ENCODE measurements around the gene GNG7. TPM values are rescaled to one million over a fixed set of nuclear protein-coding genes. Genes with fewer than 3 reads are reported as not detected.

GNG7 gene
- total RNA-seq, 1 experiment from 2014 or later = 9.6 TPM

GRCh38 chr19:2693492-2694160 is 8.9 kb downstream of the GNG7 start:
- Mint-ChIP-seq H3K4me3 (no peak overlapping the region), H3K27me3 (ENCODE audit: low read depth) (no peaks in the 10 kb centered on the region), H3K4me1 (no peaks in the 10 kb centered on the region), H3K36me3 (no peaks in the 10 kb centered on the region), H3K27ac (no peak overlapping the region), H3K9me3 (no peaks in the 10 kb centered on the region)
- TF ChIP-seq ZNF138 (CRISPR knock-in tag; conservative IDR thresholded peaks at IDR 0.05) = no peak
- TF ChIP-seq ZNF219 (CRISPR knock-in tag; IDR thresholded peaks at IDR 0.05; ENCODE audit: borderline replicate concordance) = no peak
- no peak for TF ChIP-seq TP53 (CRISPR knock-in tag; IDR thresholded peaks at IDR 0.05)
- no peak for TF ChIP-seq SP1 (CRISPR knock-in tag; conservative IDR thresholded peaks at IDR 0.05)
- TF ChIP-seq ZNF512 (CRISPR knock-in tag; IDR thresholded peaks at IDR 0.05; ENCODE audit: borderline replicate concordance) = no peak
- TF ChIP-seq CREB1 (CRISPR knock-in tag; IDR thresholded peaks at IDR 0.05) = no peak
- TF ChIP-seq NR1H2 (CRISPR knock-in tag; IDR thresholded peaks at IDR 0.05) = no peak
- no peak for TF ChIP-seq NR2C2 (CRISPR knock-in tag; IDR thresholded peaks at IDR 0.05)
- no peak for TF ChIP-seq NFE2L1 (CRISPR knock-in tag; IDR thresholded peaks at IDR 0.05)
- no peak for TF ChIP-seq ZBTB21 (CRISPR knock-in tag; IDR thresholded peaks at IDR 0.05; ENCODE audit: borderline replicate concordance)
- no peak for TF ChIP-seq ZNF396 (CRISPR knock-in tag; IDR thresholded peaks at IDR 0.05; ENCODE audit: borderline replicate concordance)
- TF ChIP-seq FOXJ3 (CRISPR knock-in tag; IDR thresholded peaks at IDR 0.05; ENCODE audit: borderline replicate concordance) = no peak
- no peak for TF ChIP-seq MLX (CRISPR knock-in tag; IDR thresholded peaks at IDR 0.05)
- no peak for TF ChIP-seq GABPB1 (CRISPR knock-in tag; IDR thresholded peaks at IDR 0.05)
- TF ChIP-seq AFF4 (CRISPR knock-in tag; IDR thresholded peaks at IDR 0.05; ENCODE audit: borderline replicate concordance) = no peak
- no peak for TF ChIP-seq E2F5 (CRISPR knock-in tag; IDR thresholded peaks at IDR 0.05)
- DNase-seq (ENCODE audit: low spot score) = no peak
- POLR2A ChIA-PET = no interaction called here
- CTCF ChIA-PET = no interaction called here
- no peak for ATAC-seq

GRCh38 chr19:2691951-2692350 is 10.5 kb downstream of the GNG7 start:
- Mint-ChIP-seq H3K9me3 (no peaks in the 10 kb centered on the region), H3K27me3 (ENCODE audit: low read depth) (no peaks in the 10 kb centered on the region), H3K27ac (no peak overlapping the region), H3K4me1 (no peaks in the 10 kb centered on the region), H3K4me3 (no peak overlapping the region), H3K36me3 (no peaks in the 10 kb centered on the region)
- no peak for DNase-seq (ENCODE audit: low spot score)
- CTCF ChIA-PET = no interaction called here
- POLR2A ChIA-PET = no interaction called here
- no peak for ATAC-seq
- TF ChIP-seq ZSCAN18 (CRISPR knock-in tag; IDR thresholded peaks at IDR 0.05) (no peak), ZBTB21 (CRISPR knock-in tag; IDR thresholded peaks at IDR 0.05; ENCODE audit: borderline replicate concordance) (no peak), ZNF425 (CRISPR knock-in tag; conservative IDR thresholded peaks at IDR 0.05) (no peak), E2F4 (CRISPR knock-in tag; IDR thresholded peaks at IDR 0.05; ENCODE audit: borderline replicate concordance, low read depth) (no peak), ATF2 (CRISPR knock-in tag; IDR thresholded peaks at IDR 0.05; ENCODE audit: borderline replicate concordance, low read depth) (no peak), ZNF263 (CRISPR knock-in tag; IDR thresholded peaks at IDR 0.05; ENCODE audit: low read depth) (no peak)

Measured in WTC11 (cell line).